CD4-positive, alpha-beta T cell (primary cell): Measurements from ENCODE around the gene NUP42. TPM values are rescaled to one million over a fixed set of nuclear protein-coding genes. Genes with fewer than 3 reads are reported as not detected.

Experiments
- ATAC-seq: fragments of 200-7000 bp; cut with Tn5 transposase; one replicate; pipeline ENCODE4 v1.10.0; 2022; ENCODE audit warnings: mild to moderate bottlenecking; ENCODE audit not compliant: poor library complexity
- CTCF ChIA-PET: fragments of 350-600 bp; sonication (Branson Sonifier 250); formaldehyde crosslinking; loops from one replicate; lab custom pipeline; 2021; ENCODE audit warnings: antibody characterized with exemption, inconsistent platforms; lab: Charles Lee
- POLR2A ChIA-PET: fragments of 350-600 bp; sonication (Branson Sonifier 250); formaldehyde crosslinking; loops from one replicate; lab custom pipeline; 2021; ENCODE audit warnings: antibody characterized with exemption, inconsistent platforms; lab: Charles Lee
- DNase-seq, 14 experiments: peaks; one replicate each; pipeline ENCODE4 v3.0.0-alpha.2; 2013 to 2020; ENCODE audit warnings: mixed read lengths in 2 of 14
- H3K27ac ChIP-seq, 2 donors: one replicate each; pipeline versions ENCODE4 v1.5.1 to v1.7.0; 2013; ENCODE audit warnings: low read length in 2 of 2, low read depth in 1 of 2, mild to moderate bottlenecking in 1 of 2
- H3K27me3 ChIP-seq, 2 experiments: 1 replicate in 1 of 2; 2 replicates in 1 of 2; pipeline versions ENCODE4 v1.6.1 to v1.7.0; 2013; ENCODE audit warnings: low read length in 2 of 2, control low read depth in 1 of 2, mild to moderate bottlenecking in 1 of 2, moderate library complexity in 1 of 2; ENCODE audit not compliant: insufficient read depth in 2 of 2, control insufficient read depth in 1 of 2
- H3K36me3 ChIP-seq: one replicate; pipeline ENCODE4 v1.6.1; 2013; ENCODE audit warnings: low read length, control low read depth; ENCODE audit not compliant: insufficient read depth
- H3K4me1 ChIP-seq: one replicate; pipeline ENCODE4 v1.6.1; 2013; ENCODE audit warnings: low read length, control low read depth; ENCODE audit not compliant: insufficient read depth
- H3K4me3 ChIP-seq: one replicate; pipeline ENCODE4 v1.5.1; 2013; ENCODE audit warnings: mild to moderate bottlenecking, low read length, moderate library complexity
- H3K9me3 ChIP-seq, 2 experiments: 1 replicate in 1 of 2; 2 replicates in 1 of 2; pipeline versions ENCODE4 v1.6.1 to v1.7.0; 2013; ENCODE audit warnings: low read length in 2 of 2, mild to moderate bottlenecking in 2 of 2, control low read depth in 1 of 2, moderate library complexity in 1 of 2; ENCODE audit not compliant: control insufficient read depth in 1 of 2, insufficient read depth in 1 of 2
- H3K27ac Mint-ChIP-seq: one replicate; pipeline ENCODE4 v1.8.0; 2020; ENCODE audit warnings: mixed read lengths
- H3K27me3 Mint-ChIP-seq: one replicate; pipeline ENCODE4 v1.8.0; 2021; ENCODE audit warnings: mixed read lengths
- H3K36me3 Mint-ChIP-seq: one replicate; pipeline ENCODE4 v1.8.0; 2021; ENCODE audit warnings: low read depth, mixed read lengths
- H3K4me1 Mint-ChIP-seq: one replicate; pipeline ENCODE4 v1.8.0; 2021; ENCODE audit warnings: low read depth, mixed read lengths
- H3K4me3 Mint-ChIP-seq: one replicate; pipeline ENCODE4 v1.8.0; 2020; ENCODE audit warnings: mild to moderate bottlenecking, mixed read lengths
- H3K9me3 Mint-ChIP-seq: one replicate; pipeline ENCODE4 v1.8.0; 2020; ENCODE audit warnings: mixed read lengths
- intact Hi-C, 2 experiments: fragments of 100-400 bp; cut with DNase I in 1 of 2; cut with micrococcal nuclease in 1 of 2; formaldehyde crosslinking; loops; one replicate each; pipeline versions ENCODE4 v1.15.1 to v1.9.0; 2023 to 2025; cut with DNase I, micrococcal nuclease
- total RNA-seq, 174 experiments: library from RNA in 2 of 174; stranded (reverse) in 2 of 174; gene quantifications; one replicate each; pipeline ENCODE4 v1.2.3 and lab custom pipeline; 2021 to 2026
- TF ChIP-seq, protein P1 (sequence below): fragments of 200-600 bp; IDR thresholded peaks from one replicate; pipeline ENCODE4 v1.8.0; 2022; ENCODE audit warnings: antibody characterized with exemption, mild to moderate bottlenecking

The NUP42 gene
- total RNA-seq, 2 experiments from 2014 or later: 19.4 to 20.1 TPM

DNA sequence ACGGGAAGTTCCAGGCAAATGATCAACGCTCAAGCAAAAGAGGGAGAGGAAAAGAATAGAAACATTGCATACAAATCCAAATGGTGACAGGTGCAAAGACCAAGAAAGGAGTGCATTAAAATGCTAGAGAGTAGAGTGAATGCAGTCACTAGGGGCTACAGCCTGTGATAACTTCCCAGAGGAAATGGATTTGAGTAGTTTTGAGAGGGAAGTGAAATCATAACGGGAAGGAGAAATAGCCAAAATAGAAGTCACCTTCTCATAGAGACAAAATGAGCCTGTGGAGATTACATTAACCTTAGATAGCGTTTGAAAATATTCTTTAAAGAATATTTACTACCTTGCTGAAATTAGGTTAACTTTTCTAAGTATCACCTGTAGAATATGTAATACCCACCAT lies 26.5 kb downstream of the NUP42 start:
- Mint-ChIP-seq H3K4me1 (peaks cover 6% of the 10 kb centered on the region), H3K36me3 (peaks cover 15% of the 10 kb centered on the region), H3K9me3 (no peaks in the 10 kb centered on the region), H3K27ac (no peak overlapping the region), H3K4me3 (no peak overlapping the region), H3K27me3 (peaks cover 45% of the 10 kb centered on the region)
- H3K27ac ChIP-seq: no peak overlapping the region
- peaks cover 0 to 6% of the 10 kb centered on the region in 2 experiments for H3K27me3 ChIP-seq
- H3K4me3 ChIP-seq: no peak overlapping the region
- intact Hi-C loops: no loop called here
- peaks cover 0 to 8% of the 10 kb centered on the region in 2 experiments for H3K9me3 ChIP-seq
- no peaks in the 10 kb centered on the region for H3K36me3 ChIP-seq
- POLR2A ChIA-PET: no interaction called here
- no peaks in the 10 kb centered on the region for H3K4me1 ChIP-seq
- TF ChIP-seq, protein P1, sequence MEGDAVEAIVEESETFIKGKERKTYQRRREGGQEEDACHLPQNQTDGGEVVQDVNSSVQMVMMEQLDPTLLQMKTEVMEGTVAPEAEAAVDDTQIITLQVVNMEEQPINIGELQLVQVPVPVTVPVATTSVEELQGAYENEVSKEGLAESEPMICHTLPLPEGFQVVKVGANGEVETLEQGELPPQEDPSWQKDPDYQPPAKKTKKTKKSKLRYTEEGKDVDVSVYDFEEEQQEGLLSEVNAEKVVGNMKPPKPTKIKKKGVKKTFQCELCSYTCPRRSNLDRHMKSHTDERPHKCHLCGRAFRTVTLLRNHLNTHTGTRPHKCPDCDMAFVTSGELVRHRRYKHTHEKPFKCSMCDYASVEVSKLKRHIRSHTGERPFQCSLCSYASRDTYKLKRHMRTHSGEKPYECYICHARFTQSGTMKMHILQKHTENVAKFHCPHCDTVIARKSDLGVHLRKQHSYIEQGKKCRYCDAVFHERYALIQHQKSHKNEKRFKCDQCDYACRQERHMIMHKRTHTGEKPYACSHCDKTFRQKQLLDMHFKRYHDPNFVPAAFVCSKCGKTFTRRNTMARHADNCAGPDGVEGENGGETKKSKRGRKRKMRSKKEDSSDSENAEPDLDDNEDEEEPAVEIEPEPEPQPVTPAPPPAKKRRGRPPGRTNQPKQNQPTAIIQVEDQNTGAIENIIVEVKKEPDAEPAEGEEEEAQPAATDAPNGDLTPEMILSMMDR: no peak
- no peak for DNase-seq
- CTCF ChIA-PET: no interaction called here
- no peak for ATAC-seq

DNA sequence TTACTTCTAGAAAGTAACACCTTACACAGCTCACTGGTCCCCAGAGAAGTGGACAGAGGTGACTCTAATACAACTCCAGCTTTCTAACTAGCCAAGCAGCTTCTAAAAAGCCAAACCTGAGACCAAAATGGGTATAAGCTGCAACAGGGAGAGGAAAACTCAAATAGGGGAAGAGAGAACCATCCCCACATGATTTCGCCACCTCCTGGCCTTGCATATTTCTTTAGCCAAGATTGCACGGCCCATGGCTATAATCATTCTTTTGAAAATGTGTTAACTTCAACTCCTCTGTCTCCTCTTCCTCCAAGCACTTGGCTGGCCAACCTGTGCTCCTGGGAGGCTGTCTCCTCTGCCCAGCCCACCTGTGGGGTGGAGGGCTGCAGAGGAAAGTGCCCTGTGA lies 28.7 kb downstream of the NUP42 start:
- no peak for ATAC-seq
- Histone ChIP-seq H3K9me3 (peaks cover 0 to 8% of the 10 kb centered on the region in 2 experiments), H3K4me1 (no peaks in the 10 kb centered on the region), H3K4me3 (no peak overlapping the region), H3K27me3 (peaks cover 4 to 6% of the 10 kb centered on the region in 2 experiments), H3K27ac (no peak overlapping the region), H3K36me3 (no peaks in the 10 kb centered on the region)
- CTCF ChIA-PET: no interaction called here
- peaks cover 3% of the 10 kb centered on the region for H3K4me1 Mint-ChIP-seq
- peaks cover 28% of the 10 kb centered on the region for H3K27me3 Mint-ChIP-seq
- H3K36me3 Mint-ChIP-seq: no peaks in the 10 kb centered on the region
- intact Hi-C loops: no loop called here
- no peaks in the 10 kb centered on the region for H3K9me3 Mint-ChIP-seq
- DNase-seq: no peak
- POLR2A ChIA-PET: no interaction called here
- no peak overlapping the region for H3K27ac Mint-ChIP-seq
- TF ChIP-seq, protein P1: no peak
- H3K4me3 Mint-ChIP-seq: no peak overlapping the region

DNA sequence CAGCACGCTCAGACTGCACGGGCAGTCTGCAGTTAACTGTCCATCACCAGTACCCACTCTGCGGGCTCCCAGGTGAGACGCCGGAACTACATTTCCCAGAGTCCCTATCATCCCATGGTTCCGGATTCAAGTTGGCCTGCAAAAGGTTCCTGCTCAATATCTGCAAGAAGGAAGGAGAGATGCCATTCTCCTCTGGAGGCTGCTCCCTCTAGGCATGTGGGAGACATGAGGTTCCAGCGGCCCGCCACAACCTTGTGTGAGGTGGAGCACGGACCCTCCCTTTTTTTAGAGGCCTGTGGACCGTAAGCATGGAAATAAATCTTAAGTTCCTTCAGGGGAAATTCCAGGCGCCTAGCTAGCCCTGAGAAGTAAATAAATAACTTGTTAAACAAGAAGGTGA lies 29.7 kb downstream of the NUP42 start:
- DNase-seq (no peak), ATAC-seq (no peak)
- H3K4me3 Mint-ChIP-seq: no peak overlapping the region
- Histone ChIP-seq H3K4me1 (no peaks in the 10 kb centered on the region), H3K4me3 (no peak overlapping the region), H3K27ac (no peak overlapping the region), H3K27me3 (peaks cover 0 to 4% of the 10 kb centered on the region in 2 experiments), H3K9me3 (no peaks in the 10 kb centered on the region), H3K36me3 (no peaks in the 10 kb centered on the region)
- ChIA-PET CTCF (interaction anchor here (0.7 kb wide), 1 partner anchor 461 kb away, joined by 3 read pairs; no protein-coding TSS in a partner anchor), POLR2A (no interaction called here)
- no peaks in the 10 kb centered on the region for H3K9me3 Mint-ChIP-seq
- H3K27ac Mint-ChIP-seq: no peak overlapping the region
- H3K4me1 Mint-ChIP-seq: no peaks in the 10 kb centered on the region
- intact Hi-C loops: no loop called here
- peaks cover 23% of the 10 kb centered on the region for H3K27me3 Mint-ChIP-seq
- H3K36me3 Mint-ChIP-seq: no peaks in the 10 kb centered on the region
- TF ChIP-seq, protein P1: no peak
